LNCAP (cell line): ENCODE results near the gene PPM1J.

Source experiments
- TF ChIP-seq, protein P1 (sequence below): fragments of 450-650 bp; IDR thresholded peaks from 2 replicates; pipeline ENCODE4 v1.5.1; 2017; ENCODE audit warnings: mild to moderate bottlenecking

PPM1J gene

DNA sequence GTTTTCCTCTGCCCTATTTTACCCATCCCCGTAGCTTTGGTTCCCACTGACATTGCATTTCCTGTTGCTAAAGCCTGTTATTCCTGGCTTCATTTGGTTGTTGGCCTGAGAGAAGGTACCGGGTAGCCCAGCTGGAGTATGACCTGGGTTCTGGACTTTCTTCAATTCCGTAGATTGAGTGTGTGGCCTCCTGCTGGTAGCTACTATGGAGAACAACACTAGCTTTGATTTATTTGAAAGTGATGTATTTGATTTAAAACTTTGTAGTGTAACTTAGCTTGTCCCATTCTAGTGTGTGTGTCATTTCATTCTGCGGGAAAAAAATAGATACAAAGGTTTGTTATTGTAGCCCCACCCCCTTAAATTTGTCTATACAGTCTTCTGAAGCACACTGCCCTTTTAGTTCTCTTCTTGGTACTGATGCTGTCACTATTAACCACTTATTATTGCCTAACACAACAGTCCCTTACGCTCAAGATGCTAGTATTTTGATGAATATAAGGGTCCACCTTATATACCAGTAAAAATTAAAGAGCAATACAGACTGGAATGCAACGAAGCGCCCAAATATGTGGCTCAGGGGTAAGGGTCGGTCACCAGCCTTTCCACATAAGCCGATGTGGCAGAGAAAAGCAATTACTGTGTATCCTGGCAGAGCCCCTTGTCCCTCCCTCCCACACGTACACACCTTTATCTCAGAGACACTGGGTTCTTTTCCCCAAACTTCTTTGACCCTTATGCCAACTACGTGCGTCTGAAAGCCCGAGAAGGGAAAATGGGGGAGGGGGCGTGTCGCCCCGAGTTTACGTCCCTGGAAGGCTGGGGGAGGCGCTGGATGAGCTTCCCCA, 41.3 kb downstream of the PPM1J start:
- TF ChIP-seq, protein P1, sequence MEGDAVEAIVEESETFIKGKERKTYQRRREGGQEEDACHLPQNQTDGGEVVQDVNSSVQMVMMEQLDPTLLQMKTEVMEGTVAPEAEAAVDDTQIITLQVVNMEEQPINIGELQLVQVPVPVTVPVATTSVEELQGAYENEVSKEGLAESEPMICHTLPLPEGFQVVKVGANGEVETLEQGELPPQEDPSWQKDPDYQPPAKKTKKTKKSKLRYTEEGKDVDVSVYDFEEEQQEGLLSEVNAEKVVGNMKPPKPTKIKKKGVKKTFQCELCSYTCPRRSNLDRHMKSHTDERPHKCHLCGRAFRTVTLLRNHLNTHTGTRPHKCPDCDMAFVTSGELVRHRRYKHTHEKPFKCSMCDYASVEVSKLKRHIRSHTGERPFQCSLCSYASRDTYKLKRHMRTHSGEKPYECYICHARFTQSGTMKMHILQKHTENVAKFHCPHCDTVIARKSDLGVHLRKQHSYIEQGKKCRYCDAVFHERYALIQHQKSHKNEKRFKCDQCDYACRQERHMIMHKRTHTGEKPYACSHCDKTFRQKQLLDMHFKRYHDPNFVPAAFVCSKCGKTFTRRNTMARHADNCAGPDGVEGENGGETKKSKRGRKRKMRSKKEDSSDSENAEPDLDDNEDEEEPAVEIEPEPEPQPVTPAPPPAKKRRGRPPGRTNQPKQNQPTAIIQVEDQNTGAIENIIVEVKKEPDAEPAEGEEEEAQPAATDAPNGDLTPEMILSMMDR, result peak; percentile 49

- TF ChIP-seq, protein P1, result no peak
Observed at GRCh38 chr1:112672842-112673241, 42.3 kb downstream of the PPM1J start.

DNA sequence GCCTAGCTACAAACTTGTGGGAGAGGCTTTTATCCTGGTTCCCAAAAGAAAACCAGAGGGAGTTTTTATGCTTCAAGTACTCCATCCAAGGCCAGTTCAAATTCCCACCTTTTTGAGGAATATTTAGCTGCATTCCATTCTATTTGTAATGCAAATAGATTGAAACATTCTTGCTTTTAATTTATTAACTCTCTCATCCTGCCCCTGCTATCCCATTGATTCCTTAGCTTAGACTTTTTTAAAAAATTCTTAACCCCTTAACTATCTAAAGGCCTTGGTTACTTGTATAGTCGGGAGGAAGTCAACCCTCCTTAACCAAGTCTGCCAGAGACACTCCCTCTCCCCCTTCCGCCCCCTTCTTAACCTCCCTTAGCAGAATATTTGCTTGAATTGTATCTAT, 43.1 kb downstream of the PPM1J start:
- TF ChIP-seq, protein P1, result no peak

- TF ChIP-seq, protein P1, result no peak
Observed at GRCh38 chr1:112666946-112667345, 48.2 kb downstream of the PPM1J start.

GRCh38 chr1:112665857-112666256, 49.3 kb downstream of the PPM1J start:
- TF ChIP-seq, protein P1, result no peak
